Body of pancreas (tissue), 4 donors: Measurements from ENCODE around the gene LPCAT3.

ENCODE experiments used
- CTCF ChIP-seq, 7 experiments: fragments of 450-650 bp in 4 of 7; fragments of 200-600 bp in 3 of 7; sonication (generic) in 3 of 7; IDR thresholded peaks; one replicate each; pipeline ENCODE4 v1.5.1; 2016 to 2019; ENCODE audit warnings: antibody characterized with exemption in 7 of 7
- POLR2A ChIP-seq, 3 donors: fragments of 450-650 bp; IDR thresholded peaks; one replicate each; pipeline ENCODE4 v1.6.1; 2016; ENCODE audit warnings: antibody characterized with exemption in 3 of 3, mild to moderate bottlenecking in 2 of 3

- TF ChIP-seq POLR2A (IDR thresholded peaks at IDR 0.05) (no peak), CTCF (IDR thresholded peaks at IDR 0.05) (no peak)
These were observed 42.9 kb upstream of the LPCAT3 start for GRCh38 chr12:7061138-7061537.
